WTC11 (cell line): ENCODE data around the gene SLC5A2.

Source experiments
- CTCF ChIP-seq: fragments of 200-600 bp; IDR thresholded peaks from 2 replicates; pipeline ENCODE4 v1.8.0; 2022; ENCODE audit warnings: antibody characterized with exemption
- JUN ChIP-seq: sonication (generic); formaldehyde crosslinking; IDR thresholded peaks from 2 replicates; pipeline ENCODE4 v1.8.0; 2023; ENCODE audit warnings: mild to moderate bottlenecking, missing genetic modification reagents
- ZNF512 ChIP-seq: sonication (generic); formaldehyde crosslinking; IDR thresholded peaks from 2 replicates; pipeline ENCODE4 v1.8.1; 2022; ENCODE audit warnings: missing genetic modification reagents, borderline replicate concordance

- TF ChIP-seq CTCF (no peak), ZNF512 (CRISPR knock-in tag) (no peak), JUN (no peak)
Observed at GRCh38 chr16:31525113-31525512, 42.2 kb downstream of the SLC5A2 start.
